ENCODE measurements around the gene RBM20.
"Not testable (repeated sequence)": the region's sequence is repeated elsewhere in the genome, so short reads cannot be mapped to it uniquely, and the experiment has no call there.

Gene RBM20

GRCh38 chr10:110679486-110680272, 35.5 kb downstream of the RBM20 start:
- no peak for DNase-seq

GRCh38 chr10:110680273-110681020, 36.3 kb downstream of the RBM20 start:
- no peak for DNase-seq

GRCh38 chr10:110681023-110681681, 37.0 kb downstream of the RBM20 start:
- no peak for DNase-seq

GRCh38 chr10:110682348-110682747, 38.2 kb downstream of the RBM20 start:
- DNase-seq, result no peak

GRCh38 chr10:110684800-110685446, 40.8 kb downstream of the RBM20 start:
- no peak for DNase-seq

- DNase-seq, result no peak
Observed at GRCh38 chr10:110686047-110686446, 41.9 kb downstream of the RBM20 start.

GRCh38 chr10:110686949-110687348, 42.8 kb downstream of the RBM20 start:
- DNase-seq, result no peak

GRCh38 chr10:110687400-110687799, 43.3 kb downstream of the RBM20 start:
- no peak for DNase-seq

GRCh38 chr10:110691139-110691538, 47.0 kb downstream of the RBM20 start:
- DNase-seq, result no peak

- no peak for DNase-seq
Observed at GRCh38 chr10:110694263-110694662, 50.1 kb downstream of the RBM20 start.

GRCh38 chr10:110694820-110695538, 50.8 kb downstream of the RBM20 start:
- DNase-seq, result no peak

GRCh38 chr10:110695539-110695886, 51.4 kb downstream of the RBM20 start:
- DNase-seq, result no peak

- DNase-seq, result no peak
Observed at GRCh38 chr10:110696436-110696835, 52.3 kb downstream of the RBM20 start.

GRCh38 chr10:110698340-110698739, 54.2 kb downstream of the RBM20 start:
- no peak for DNase-seq

- no peak for DNase-seq
Observed at GRCh38 chr10:110698782-110699201, 54.7 kb downstream of the RBM20 start.

GRCh38 chr10:110699859-110700468, 55.8 kb downstream of the RBM20 start:
- no peak for DNase-seq

GRCh38 chr10:110700947-110701616, 56.9 kb downstream of the RBM20 start:
- DNase-seq, result no peak

- no peak for DNase-seq
Observed at GRCh38 chr10:110701617-110701971, 57.5 kb downstream of the RBM20 start.

- DNase-seq, result no peak
Observed at GRCh38 chr10:110704070-110704469, 59.9 kb downstream of the RBM20 start.

GRCh38 chr10:110704906-110705476, 60.9 kb downstream of the RBM20 start:
- no peak for DNase-seq

- DNase-seq, result not testable (repeated sequence)
Observed at GRCh38 chr10:110705596-110705995, 61.5 kb downstream of the RBM20 start.

Measured in cortex of kidney (tissue), 1 donor.